Measurements from ENCODE around the gene ERICH4. TPM values are rescaled to one million over a fixed set of nuclear protein-coding genes. Genes with fewer than 3 reads are reported as not detected.
"Not testable (repeated sequence)": the region's sequence is repeated elsewhere in the genome, so short reads cannot be mapped to it uniquely, and the experiment has no call there.

ERICH4 gene, protein sequence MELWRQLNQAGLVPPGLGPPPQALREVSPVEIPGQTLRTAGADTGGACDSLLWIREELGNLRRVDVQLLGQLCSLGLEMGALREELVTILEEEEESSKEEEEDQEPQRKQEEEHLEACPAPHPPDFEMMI
- 1 to 10 TPM; 4.3 to 7.5 (median 6.0) TPM for polyA plus RNA-seq (ENCODE audit: insufficient read length in 3 of 3)
- long read RNA-seq, donor 1, partial matches to known transcripts = 7 of 11 reads
- long read RNA-seq, donor 1, other reads (novel, unspliced or antisense) = 0 of 11 reads
- long read RNA-seq, donor 2, partial matches to known transcripts = 0 of 3 reads
- long read RNA-seq, donor 2, other reads (novel, unspliced or antisense) = 0 of 3 reads
- long read RNA-seq, donor 3, partial matches to known transcripts = 0 of 2 reads
- long read RNA-seq, donor 3, other reads (novel, unspliced or antisense) = 0 of 2 reads
- long read RNA-seq, donor 4, partial matches to known transcripts = 0 of 2 reads
- long read RNA-seq, donor 4, other reads (novel, unspliced or antisense) = 0 of 2 reads
- long read RNA-seq, donor 5 = 0 reads
- long read RNA-seq, donor 6, partial matches to known transcripts = 0 of 2 reads
- long read RNA-seq, donor 6, other reads (novel, unspliced or antisense) = 0 of 2 reads
- long read RNA-seq, donor 7, partial matches to known transcripts = 0 of 4 reads
- long read RNA-seq, donor 7, other reads (novel, unspliced or antisense) = 0 of 4 reads
- long read RNA-seq, donor 8 = 0 reads
- long read RNA-seq, donor 9, transcript ERICH4-201 (2 exons, 946 nt) = major isoform, 6 of 16 reads
- long read RNA-seq, donor 9, partial matches to known transcripts = 10 of 16 reads
- long read RNA-seq, donor 9, other reads (novel, unspliced or antisense) = 0 of 16 reads
- long read RNA-seq, donor 10, partial matches to known transcripts = 8 of 11 reads
- long read RNA-seq, donor 10, other reads (novel, unspliced or antisense) = 0 of 11 reads
- long read RNA-seq, donor 11, transcript ERICH4-201 (2 exons, 946 nt) = major isoform, 5 of 5 reads
- long read RNA-seq, donor 11, partial matches to known transcripts = 0 of 5 reads
- long read RNA-seq, donor 11, other reads (novel, unspliced or antisense) = 0 of 5 reads
- long read RNA-seq, donor 12, partial matches to known transcripts = 0 of 1 reads
- long read RNA-seq, donor 12, other reads (novel, unspliced or antisense) = 0 of 1 reads
- long read RNA-seq, donor 13 = 0 reads
- long read RNA-seq, donor 14 = 0 reads
- long read RNA-seq, donor 15, transcript ERICH4-201 (2 exons, 946 nt) = major isoform, 20 of 43 reads
- long read RNA-seq, donor 15, partial matches to known transcripts = 23 of 43 reads
- long read RNA-seq, donor 15, other reads (novel, unspliced or antisense) = 0 of 43 reads
- long read RNA-seq, donor 16 = 0 reads

DNA sequence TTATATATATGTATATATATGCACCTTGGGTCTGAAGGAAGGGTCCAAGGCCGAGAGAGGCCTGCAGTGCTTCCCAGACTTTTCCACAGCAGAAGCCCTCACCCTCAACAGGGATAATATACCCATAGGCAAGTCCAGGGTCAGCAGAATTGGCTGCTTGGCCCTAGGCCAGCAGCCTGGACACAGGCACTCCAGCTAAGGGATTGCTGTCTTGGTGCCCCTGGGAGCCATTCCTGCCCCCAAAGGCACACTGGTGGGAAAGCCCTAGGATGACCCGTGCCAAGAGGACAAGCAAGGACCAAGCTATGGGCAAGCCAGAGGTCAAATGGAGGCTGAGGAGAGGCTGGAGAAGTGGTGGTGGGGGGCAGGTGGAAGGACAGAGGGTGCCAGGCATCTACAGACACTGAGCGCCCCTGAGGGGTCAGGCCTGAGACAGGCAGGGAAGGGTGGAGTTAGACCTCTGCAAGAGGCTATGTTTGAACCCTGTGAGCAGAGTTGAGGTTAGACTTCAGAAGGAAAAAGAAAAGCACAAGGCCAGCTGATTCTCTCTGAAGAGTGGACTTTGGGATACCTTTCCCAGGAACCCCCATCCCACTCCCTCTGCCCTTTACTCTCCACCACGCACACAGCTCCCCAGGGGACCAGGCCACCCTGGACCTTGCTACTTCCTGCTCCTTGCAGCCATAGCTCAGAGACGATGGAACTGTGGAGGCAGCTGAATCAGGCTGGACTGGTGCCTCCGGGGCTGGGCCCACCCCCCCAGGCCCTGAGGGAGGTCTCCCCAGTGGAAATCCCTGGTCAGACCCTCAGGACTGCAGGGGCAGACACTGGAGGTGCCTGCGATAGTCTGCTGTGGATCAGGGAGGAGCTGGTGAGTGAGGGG is at the start of gene ERICH4:
Gene ERICH4 (plus strand): TSS at position 684 of the 883 bp plus-strand sequence. CDS start 14 bp downstream, at position 698.
- no peak for DNase-seq

- DNase-seq = no peak
These were observed 47.6 kb upstream of the ERICH4 start for GRCh38 chr19:41395355-41395754.

DNA sequence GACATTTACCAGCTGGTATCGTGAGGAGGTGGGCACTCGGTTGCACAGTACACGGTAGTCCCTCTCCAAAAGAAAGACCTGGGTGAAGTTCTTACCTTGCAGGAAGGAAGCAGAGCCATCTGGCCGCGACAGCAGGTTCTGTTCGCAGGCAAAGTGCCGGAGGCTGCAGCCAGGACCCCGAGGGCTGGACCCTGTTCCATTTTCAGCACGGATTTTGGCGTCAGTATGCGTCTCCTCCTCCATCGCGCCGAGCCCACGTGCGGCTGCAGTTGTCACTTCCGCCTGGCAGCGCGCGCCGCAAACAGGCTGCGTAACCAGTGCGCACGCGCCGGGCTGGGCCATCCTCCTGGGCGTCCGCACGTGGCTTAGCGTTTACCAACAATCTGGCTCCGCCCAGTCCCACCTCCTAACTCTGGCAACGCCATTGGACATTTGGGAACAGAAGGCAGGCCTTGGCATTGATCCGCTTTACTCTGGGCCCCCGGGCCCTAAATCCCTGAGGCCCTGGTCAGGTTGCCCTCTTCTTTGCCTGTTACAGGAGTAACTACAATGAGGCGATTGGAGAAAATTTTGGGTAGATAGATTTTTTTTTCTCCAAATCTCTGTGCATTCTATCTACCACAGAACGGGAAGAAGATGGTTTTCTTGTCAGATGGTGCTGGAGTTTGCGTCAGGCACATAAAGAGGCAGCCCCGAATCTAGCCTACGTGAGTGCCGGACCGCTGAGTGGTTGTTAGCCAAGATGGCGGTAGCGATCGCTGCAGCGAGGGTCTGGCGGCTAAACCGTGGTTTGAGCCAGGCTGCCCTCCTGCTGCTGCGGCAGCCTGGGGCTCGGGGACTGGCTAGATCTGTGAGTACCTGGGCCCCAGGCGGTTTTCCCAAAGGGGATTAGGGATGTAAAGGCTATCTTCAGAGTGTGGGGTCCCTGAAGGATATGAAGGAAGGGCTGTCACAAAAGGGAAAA is 45.6 kb upstream of the ERICH4 start, which contains the start of the genes BCKDHA and EXOSC5:
Gene BCKDHA (plus strand): TSS at position 733 of the 964 bp plus-strand sequence. CDS start 10 bp downstream, at position 743.
Gene EXOSC5 (minus strand): TSS at position 274 of the 964 bp plus-strand sequence. CDS start 31 bp downstream, at position 243.
- DNase-seq = peak; percentile 100

DNA sequence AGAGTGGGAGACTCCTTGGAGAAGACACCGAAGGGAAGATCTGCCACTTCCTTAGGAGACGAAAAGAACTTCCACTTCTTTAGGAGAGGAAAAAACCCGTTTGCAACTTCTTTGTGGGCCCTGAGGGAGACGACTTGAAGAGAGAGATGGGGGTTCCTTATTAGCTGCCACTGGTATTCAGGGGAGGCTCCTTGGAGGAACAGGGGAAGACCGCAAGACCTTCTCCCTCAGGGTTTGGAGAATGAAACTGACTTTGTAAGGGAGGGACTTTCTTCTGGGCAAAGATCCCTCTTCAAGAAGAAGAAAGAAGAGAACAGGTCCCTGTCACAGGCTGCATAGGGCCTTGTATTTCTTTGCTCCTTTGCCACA is 44.9 kb upstream of the ERICH4 start:
- DNase-seq = no peak

GRCh38 chr19:41398598-41398997 is 44.4 kb upstream of the ERICH4 start:
- no peak for DNase-seq

- no peak for DNase-seq
These were observed 43.9 kb upstream of the ERICH4 start for GRCh38 chr19:41399091-41399490.

DNA sequence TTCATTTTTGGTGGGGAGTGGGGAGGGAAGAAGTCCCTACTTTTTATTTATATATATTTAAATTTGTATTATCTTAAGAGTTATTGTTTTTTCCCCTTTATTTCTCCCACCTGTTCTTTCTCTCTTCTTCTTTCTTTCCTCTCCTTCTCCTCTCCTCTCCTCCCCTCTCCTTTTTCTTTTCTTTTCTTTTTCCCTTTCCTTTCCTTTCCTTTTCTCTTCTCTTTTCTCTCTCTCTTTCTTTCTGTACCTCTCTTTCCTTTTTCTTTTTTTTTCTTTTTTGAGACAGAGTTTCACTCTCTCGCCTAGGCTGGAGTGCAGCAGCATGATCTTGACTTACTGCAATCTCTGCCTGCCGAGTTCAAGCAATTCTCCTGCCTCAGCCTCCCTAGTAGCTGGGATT is 43.4 kb upstream of the ERICH4 start:
- DNase-seq = no peak

- no peak for DNase-seq
These were observed 41.5 kb upstream of the ERICH4 start for GRCh38 chr19:41401483-41401882.

- DNase-seq = no peak
These were observed 40.9 kb upstream of the ERICH4 start for GRCh38 chr19:41402010-41402409.

GRCh38 chr19:41403181-41403970 is 39.6 kb upstream of the ERICH4 start:
- DNase-seq = no peak

GRCh38 chr19:41405776-41406175 is 37.2 kb upstream of the ERICH4 start:
- DNase-seq = no peak

GRCh38 chr19:41407271-41407670 is 35.7 kb upstream of the ERICH4 start:
- no peak for DNase-seq

- no peak for DNase-seq
These were observed 34.7 kb upstream of the ERICH4 start for GRCh38 chr19:41408256-41408655.

DNA sequence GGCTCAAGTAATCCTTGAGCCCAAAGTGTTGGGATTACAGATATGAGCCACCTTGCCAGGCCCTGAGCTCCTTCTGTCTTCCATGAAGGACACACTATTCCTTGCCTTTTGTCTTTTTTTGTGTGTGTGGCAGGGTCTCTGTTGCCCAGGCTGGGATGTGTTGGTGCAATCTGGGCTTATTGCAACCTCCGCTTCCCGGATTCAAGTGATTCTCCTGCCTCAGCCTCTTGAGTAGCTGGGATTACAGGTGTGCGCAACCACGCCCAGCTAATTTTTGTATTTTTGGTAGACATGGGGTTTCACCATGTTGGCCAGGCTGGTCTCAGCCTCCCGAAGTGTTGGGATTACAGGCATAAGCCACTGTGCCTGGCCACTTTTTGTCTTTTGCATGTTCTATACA is 34.1 kb upstream of the ERICH4 start:
- DNase-seq = not testable (repeated sequence)

DNA sequence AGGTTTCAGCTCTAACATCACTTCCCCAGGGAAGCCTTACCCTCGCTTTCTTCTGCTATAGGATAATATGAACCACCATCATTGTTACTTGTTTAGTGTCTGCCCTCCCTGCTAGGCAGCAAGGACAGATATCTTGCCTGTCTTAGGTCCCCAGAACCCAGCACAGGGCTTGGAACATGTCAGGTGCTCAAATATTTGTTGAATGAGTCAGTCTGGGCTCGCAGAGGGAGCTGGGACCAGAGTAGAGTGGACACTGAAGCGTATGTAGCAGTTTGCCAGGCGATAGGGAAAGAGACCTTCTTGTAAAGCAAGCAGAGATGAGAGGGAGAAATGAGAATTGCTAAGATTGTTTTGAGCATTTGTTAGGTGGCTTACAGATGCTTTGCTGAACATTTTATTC is 33.7 kb upstream of the ERICH4 start:
- no peak for DNase-seq

DNA sequence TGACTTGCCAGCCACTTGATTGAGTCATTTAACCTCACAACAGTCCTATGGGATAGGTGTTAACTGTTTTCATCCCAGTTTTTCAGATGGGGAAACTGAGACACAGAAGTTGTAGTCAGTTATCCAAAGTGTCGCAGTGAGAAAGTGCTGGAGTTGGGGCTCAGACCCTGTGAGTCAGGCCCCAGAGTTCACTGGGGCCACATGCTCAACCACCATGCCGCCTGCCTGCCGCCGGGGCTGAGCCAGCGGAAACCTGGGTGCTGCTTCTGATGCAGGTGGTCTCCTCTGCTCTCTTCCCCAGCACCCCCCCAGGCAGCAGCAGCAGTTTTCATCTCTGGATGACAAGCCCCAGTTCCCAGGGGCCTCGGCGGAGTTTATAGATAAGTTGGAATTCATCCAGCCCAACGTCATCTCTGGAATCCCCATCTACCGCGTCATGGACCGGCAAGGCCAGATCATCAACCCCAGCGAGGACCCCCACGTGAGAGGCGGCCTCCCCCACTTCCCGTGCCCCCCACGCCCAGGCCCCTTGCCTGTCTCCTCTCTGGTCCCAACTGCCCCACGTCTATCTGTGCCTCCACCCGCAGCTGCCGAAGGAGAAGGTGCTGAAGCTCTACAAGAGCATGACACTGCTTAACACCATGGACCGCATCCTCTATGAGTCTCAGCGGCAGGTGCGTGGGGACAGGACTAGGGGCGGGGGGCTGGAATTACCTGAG is 32.5 kb upstream of the ERICH4 start:
- DNase-seq = no peak

GRCh38 chr19:41411100-41411967 is 31.6 kb upstream of the ERICH4 start:
- no peak for DNase-seq
